GM19438 (cell line): ENCODE measurements around the gene MAPK8IP3.
"Not testable (repeated sequence)": the region's sequence is repeated elsewhere in the genome, so short reads cannot be mapped to it uniquely, and the experiment has no call there.

Experiments used
- ATAC-seq: cut with Tn5 transposase; IDR thresholded peaks from one replicate; pipeline ENCODE4 v1.9.1; 2021; ENCODE audit warnings: low read depth; ENCODE audit not compliant: unreplicated experiment

MAPK8IP3 gene

DNA sequence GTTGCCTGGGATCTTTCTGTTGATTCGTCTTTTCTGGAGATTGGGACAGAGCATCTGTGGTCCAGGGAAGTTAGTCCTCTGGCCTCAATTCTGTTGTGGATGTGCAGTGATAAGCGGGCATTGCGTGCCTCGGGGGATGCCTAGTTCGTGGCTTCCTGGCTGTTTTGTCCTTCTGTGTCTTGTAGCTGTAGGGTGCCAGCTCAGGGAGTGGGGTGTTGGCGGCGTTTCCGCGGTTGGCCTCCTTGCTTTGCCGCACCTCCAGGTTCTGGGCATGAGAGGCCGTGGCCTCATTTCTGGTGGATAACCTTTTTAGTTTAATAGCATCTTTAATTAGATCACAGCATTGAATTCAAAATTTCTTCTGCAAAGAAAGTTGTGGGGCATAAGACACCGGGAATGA lies 29.3 kb upstream of the MAPK8IP3 start:
- no peak for ATAC-seq

DNA sequence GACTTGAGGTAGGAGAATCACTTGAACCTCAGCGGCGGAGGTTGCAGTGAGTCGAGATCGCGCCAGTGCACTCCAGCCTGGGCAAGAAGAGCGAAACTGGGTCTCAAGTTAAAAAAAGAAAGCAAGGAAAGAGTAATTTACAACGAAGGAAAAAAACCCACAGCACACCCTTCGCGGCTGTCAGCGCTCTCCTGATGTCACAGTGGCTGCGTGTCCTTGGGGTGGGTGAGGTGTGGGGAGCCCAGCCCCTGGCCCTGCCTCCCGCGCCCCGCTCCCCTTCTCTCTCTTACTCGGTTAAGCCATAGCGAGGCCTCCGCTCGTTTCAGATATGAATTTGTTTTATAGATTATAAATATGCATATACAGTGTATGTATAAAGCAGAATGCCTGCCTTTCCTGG lies 28.7 kb upstream of the MAPK8IP3 start:
- no peak for ATAC-seq

DNA sequence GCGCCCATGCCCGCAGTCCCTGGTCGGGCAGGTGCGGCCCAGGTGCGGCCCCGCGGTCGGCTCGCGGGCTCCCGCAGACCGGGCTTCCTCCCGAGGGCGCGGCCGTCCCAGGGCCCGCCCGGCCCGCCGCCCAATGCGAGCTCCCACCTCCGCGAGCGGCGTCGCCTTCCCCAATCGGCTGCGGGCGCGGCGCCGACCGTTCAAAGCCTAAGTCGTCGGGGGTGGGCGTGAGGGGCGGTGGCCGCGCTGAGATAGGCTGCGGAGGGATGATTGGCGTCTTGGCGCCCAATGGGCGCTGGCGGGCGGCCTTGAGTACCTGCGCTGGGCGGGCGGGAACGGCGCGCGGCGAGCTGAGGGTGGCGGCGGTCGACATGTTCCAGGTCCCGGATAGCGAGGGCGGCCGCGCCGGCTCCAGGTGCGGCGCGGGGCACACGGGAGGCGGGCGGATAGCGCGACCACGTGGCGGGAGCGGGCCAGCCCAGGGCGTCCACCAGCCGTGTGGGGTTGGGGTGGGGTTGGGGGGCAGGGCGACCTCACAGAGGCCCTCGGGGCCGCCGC lies 28.0 kb upstream of the MAPK8IP3 start, which contains the start of gene JPT2:
Gene JPT2 (plus strand): TSS at position 338 of the 558 bp plus-strand sequence. CDS start 34 bp downstream, at position 372.
- peak; percentile 88 for ATAC-seq

DNA sequence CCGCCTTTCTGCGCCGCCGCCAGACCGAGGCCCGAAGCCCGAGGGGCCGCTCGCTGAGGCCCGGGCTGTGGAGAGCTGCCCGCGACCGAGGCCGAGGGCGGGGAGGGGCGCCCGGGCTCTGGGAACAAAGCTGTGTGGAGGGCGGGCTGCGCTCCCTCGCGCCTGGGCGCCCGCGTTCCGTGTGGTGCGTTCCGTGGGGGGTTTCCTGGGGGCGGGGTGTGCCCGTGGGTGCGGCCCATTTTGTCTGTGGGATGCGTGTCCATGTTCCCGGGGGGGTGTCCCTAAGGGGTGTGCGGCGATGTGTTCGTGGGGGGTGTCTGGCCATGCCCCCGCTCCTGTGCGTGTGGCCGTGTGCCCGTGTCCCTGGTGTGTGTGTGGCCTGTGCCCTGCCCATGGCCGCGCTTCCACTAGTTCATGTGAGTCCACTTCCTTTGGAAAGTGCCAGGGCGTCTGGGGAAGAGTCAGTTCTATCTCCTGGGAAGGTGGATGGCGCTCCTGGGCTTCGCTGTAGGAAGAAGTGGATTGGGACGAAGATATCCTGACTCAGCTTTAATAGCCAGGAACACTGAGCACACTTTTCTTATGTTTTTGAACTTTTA lies 27.4 kb upstream of the MAPK8IP3 start:
- ATAC-seq = no peak

DNA sequence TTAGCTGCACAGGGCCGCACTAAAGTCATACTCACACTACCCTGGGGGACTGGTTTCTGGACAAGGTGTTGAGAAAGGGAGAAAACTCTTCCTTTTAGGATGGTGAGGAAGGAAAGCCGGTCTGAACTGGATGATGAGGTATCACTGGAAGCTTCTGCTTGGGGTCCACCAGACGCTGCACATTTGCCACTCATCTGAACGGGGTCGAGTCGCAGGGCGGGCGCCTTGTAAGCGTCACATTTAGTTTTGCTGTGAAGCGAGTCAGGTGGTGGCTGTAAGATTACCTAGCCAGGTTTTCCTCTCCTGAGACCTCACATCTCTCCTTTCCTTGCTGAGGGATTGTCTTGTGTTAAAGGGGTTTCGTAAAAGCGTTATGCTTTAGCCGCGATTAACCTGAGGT lies 25.6 kb upstream of the MAPK8IP3 start:
- no peak for ATAC-seq

DNA sequence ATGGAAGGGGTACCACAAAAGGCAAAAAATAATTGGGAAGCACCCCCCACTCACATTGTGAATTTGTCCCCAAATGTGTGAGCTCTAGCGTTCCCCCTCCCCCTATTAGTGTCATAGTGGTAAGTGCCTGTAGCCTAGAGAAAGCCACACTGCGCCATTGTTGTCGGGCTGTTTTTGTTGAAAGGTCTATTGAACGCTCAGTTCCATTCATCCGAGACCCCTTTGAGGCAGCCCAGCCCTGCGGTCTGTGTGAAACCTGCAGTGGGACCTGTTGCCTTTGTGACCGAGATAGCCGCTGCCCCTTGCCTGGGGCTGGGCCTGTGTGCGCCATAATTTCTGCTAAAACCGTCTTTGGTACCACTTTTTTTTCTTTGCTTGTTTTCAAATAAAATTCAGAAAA lies 25.0 kb upstream of the MAPK8IP3 start:
- no peak for ATAC-seq

DNA sequence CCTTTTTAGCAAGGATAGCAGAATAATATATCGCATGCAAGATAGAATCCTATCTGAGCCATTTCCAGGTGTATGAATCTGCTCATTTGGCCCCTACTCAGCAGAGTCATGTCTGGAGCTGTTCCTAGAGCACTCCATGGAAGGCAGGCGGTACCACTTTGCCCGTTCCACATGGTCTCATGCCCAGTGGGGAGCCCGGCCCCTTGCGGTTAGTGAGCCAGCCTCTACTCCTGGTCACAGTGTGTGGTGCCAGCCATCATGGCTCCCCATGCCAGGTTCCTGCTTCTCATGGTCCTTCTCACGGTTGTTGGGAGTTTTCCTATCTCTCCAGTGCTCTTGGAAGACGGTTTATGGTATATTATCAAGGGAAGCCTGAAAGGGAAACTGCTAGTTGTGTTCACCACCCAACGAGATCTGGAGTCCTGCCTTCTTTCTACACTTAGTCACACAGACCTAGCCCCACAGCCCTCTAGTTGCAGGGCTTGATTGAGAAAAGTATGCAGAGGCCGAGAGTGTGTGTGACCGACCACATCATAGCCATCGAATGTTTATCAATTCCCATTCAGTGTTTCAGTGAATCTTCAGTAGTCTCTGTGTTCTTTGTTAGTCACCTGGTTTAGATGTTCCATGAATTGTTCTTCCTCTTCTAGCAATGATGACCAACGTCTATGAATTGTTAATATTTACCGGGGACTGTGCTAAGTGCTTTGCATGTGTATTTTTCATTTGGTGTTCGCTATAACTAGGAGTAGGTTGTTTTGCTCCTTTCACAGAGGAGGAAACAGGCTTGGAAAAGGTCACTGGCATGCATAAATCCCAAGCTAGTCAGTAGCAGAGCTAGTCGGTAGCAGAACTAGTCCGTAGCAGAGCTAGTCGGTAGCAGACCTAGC lies 18.3 kb upstream of the MAPK8IP3 start:
- ATAC-seq = no peak

DNA sequence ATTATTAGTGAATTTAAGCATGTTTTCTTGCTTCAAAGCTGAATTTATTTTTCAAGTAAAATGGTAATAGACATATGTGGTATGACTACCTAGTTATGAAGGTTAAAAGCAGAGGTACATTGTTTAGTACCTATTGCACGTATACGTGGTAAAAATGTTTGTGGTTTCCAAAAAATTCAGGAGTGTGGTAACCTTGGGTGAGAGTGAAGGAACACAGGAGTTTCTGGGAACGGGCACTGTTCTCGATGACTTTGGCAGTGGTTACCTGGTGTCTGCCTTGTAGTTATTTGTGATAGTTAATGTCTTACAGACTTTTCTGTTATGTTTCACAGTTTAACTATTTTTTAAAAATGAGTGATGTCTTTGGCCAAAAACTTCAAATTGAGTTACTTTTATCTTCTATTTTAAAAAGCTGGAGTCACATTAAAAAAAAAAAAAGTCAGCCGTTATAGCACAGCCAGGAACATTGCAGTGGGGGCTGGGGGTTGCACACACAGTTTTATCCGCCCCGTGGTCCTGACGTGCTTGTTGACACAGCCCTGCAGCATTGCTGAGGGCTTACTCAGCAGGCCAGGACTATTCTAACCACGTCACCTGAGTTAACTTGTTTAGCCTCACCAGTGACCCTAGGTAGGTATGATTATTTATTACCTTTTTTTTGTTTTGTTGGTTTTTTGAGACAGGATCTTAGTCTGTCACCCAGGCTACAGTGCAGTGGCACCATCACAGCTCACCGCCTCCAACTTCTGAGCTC lies 17.0 kb upstream of the MAPK8IP3 start:
- no peak for ATAC-seq

DNA sequence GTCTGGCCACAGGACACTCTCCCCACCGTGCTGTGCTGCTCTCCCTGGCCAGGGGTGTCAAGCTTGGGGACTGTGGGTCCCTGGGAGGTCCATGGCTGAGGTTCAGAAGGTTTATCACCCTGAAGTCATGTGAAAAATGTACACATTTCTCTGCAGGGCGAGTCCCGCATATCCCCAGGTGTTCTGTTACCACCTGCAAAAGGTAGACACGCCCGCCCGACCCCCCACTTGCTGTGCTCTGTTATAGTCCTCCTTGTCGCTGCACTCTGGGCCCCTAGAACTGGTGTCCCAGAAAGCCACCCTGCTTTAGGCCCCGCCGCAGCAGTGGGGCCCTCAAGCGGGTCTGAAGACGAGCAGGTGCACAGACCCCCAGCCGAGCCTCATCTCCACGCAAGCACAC lies 16.1 kb upstream of the MAPK8IP3 start:
- no peak for ATAC-seq

DNA sequence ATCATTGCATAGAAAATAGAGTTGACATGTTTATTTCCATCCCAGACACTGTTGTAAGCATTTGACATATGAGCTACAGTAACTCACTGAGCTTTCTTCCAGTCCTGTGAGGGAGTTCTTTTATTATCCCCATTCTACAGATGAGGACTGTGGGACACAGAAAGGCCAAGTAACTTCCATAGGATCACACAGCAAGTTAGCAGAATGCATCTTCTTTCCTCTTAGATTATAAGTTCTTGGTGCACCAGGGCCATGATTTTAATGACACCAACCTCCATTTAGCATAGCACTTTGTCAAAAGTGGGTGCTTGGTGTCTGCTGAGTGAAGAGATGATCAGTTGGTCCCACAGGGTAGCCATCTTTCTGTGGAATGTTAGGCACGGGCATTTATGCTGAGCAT lies 15.2 kb upstream of the MAPK8IP3 start:
- no peak for ATAC-seq

DNA sequence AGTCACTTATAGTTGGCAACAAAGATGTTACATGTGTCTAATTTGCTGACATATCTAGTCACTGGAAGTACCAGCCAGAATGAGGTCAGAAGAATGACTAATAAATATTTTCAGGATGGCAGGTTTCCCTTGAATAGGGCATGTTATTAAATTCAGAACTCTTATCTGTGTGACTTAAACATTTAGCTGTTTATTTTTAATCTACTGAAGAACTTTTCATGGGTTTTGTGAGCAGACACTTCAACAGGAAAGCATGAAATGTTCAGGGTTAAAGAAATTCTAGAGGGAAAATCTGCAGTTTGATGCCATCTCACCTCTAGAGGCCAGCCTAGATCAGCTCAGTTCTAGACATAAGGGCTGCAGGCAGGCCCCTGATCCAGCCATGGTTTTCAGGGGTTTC lies 14.7 kb upstream of the MAPK8IP3 start:
- no peak for ATAC-seq

DNA sequence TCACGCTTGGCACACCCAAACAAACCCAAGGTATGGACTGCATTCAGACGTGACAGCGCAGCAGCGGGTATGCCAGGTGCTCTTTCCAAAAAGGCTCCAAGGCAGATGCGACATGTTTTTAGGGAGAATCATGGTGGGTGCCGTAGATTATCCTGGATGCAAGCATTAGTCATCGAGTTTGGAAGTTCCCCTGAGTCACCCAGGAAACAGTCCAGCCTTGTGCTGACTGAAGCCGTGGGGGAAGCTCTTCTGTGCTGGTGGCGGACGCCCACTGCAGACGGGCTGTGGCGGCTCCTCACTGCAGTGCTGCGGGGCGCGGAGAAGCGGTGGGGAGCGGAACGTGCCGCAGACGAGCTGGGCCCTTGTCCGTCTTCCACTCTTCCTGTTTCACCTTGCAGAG lies 14.0 kb upstream of the MAPK8IP3 start:
- ATAC-seq = no peak

DNA sequence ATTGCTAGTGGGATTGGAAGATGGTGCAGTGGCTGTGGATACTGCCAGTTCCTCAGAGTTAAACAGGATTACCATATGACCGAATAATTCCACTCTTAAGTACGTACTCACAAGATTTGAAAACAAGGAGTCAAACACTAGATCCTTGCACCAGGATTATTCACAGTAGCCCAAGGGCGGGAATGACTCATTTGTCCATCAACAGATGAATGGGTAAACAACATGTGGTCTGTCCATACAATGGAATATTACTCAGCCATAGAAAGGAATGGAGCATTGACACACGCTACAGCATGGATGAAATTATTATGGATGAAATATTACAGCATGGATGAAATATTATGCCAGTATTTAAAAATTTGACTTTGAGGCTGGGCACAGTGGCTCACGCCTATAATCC lies 9.1 kb upstream of the MAPK8IP3 start:
- no peak for ATAC-seq

DNA sequence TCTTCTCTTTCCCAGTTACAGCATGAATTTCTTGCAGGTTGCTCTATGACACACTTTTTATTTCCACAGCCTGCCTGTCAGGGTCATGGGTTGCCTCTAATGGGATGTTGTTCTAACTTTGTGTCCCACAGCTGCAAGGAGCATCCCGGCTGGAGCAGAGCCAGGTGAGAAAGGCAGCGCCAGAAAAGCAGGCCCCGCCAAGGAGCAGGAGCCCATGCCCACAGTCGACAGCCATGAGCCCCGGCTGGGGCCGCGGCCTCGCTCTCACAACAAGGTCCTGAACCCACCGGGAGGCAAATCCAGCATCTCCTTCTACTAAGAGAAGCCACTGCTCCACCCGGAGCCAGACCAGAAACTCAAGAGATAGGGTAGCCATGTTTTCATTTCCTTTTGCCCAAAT lies 7.3 kb upstream of the MAPK8IP3 start:
- ATAC-seq = no peak

DNA sequence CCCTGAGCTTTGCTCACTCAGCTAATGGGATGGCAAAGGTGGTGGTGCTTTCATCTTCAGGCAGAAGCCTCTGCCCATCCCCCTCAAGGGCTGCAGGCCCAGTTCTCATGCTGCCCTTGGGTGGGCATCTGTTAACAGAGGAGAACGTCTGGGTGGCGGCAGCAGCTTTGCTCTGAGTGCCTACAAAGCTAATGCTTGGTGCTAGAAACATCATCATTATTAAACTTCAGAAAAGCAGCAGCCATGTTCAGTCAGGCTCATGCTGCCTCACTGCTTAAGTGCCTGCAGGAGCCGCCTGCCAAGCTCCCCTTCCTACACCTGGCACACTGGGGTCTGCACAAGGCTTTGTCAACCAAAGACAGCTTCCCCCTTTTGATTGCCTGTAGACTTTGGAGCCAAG lies 5.7 kb upstream of the MAPK8IP3 start:
- no peak for ATAC-seq

DNA sequence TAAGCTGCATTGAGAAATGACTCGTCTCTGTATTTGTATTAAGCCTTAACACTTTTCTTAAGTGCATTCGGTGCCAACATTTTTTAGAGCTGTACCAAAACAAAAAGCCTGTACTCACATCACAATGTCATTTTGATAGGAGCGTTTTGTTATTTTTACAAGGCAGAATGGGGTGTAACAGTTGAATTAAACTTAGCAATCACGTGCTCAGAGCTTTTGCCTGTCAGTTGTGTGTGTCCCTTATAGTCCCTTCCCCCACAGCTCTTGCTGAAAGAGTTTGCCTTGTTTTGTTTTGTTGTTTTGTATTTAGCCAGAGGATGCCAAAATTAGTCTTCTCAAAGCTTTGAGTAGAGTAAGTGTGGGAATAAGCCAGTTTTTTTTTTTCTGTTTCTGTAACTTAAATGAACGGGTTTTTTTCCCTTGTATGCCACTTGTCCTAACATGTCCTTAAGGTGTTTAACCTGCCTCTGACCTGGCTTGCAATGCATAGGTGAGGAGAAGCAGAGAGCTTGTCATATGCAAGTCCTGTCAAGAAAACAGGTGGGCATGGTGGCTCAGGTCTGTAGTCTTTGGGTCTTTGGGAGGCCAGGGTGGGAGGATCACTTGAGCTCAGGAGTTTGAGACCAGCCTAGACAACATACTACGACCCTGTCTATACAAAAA lies 4.6 kb upstream of the MAPK8IP3 start:
- no peak for ATAC-seq

DNA sequence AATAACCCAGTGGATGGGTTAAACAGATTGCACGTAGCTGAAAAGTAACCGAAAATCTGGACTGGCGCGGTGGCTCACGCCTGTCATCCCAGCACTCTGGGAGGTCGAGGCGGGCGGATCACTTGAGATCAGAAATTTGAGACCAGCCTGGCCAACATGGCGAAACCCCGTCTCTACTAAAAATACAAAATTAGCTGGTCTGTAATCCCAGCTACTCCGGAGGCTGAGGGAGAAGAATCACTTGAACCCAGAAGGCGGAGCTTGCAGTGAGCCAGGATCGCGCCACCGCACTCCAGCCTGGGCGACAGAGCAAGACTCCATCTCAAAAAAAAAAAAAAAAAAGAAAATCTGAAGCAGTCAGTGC lies 689 bp upstream of the MAPK8IP3 start:
- not testable (repeated sequence) for ATAC-seq

DNA sequence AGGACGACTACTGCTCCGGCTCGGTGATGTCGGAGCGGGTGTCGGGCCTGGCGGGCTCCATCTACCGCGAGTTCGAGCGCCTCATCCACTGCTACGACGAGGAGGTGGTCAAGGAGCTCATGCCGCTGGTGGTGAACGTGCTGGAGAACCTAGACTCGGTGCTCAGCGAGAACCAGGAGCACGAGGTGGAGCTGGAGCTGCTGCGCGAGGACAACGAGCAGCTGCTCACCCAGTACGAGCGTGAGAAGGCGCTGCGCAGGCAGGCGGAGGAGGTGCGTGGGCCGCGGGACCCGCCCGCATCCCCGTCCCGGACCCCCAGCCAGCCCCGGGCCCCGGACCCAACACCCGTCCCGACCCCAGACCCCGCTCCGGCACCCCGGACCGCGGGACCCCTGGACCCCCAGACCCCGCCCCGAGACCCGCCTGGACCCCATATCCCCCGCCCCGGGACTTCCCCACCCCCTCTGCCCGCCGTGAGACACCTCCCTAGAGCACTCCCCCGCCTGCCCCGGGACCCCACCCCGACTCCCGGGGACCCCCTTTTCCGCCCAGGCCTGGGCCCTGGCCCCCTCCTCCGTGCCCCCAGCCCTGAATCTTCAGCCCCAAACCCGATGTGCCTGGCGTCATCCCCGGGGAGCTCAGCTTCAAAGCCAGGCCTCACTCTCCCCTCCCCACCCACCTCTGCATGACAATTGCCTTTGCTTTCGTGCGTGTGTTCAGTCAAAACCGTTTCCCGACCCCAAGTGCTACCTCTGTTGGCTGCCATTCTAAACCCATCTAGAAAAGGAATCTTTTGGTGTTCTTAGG lies 594 bp downstream of the MAPK8IP3 start:
- ATAC-seq = peak; percentile 37

DNA sequence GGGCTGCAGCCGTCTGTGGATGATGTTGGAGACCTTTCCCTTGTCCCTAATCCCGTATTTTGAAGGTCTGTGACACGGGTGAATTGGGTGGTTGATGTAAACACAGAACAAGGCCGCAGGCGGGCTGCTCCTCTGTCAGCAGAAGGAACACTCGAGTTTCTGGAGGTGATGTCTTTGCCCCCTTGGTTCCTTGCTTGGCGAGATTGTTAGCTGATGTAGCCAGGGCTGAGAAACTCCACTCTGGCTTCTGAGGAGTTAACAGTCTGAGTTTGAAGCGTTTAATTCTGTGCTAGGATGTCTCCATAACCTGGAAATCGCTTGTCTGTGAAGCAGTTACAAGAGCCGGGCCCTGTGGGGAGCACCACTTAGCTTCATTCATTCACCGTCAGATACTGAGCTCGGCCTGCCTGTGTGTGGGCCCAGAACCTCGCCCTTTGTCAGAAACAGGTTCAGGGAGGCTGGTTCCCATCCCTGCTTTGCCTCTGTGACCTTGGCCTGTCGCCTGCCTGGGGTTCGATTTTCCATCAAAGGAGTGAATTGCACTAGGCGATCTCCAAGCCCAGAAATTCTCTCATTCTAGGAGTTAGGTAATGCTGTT lies 1.3 kb downstream of the MAPK8IP3 start:
- ATAC-seq = no peak
